HCT116 (cell line): Measurements from ENCODE around the gene CTCF. TPM values are rescaled to one million over a fixed set of nuclear protein-coding genes. Genes with fewer than 3 reads are reported as not detected.

Experiments
- ATAC-seq: fragments of 200-7000 bp; cut with Tn5 transposase; 2 replicates; pipeline ENCODE4 v1.9.1; 2020; ENCODE audit warnings: mild to moderate bottlenecking, moderate library complexity
- BruUV-seq: library from RNA; stranded (reverse); fragments of 400-500 nt; replicated peaks from 2 replicates; lab custom pipeline; 2021; lab: Mats Ljungman, UMichigan
- CTCF ChIA-PET: fragments of 300-600 bp; sonication (Branson Sonifier 250); formaldehyde crosslinking; loops from one replicate; lab custom pipeline; 2021; ENCODE audit warnings: antibody characterized with exemption; lab: Charles Lee
- POLR2A ChIA-PET: fragments of 300-600, 350-600 bp; sonication (Branson Sonifier 250); formaldehyde crosslinking; loops from one replicate; lab custom pipeline; 2021; ENCODE audit warnings: antibody characterized with exemption; lab: Charles Lee
- RAD21 ChIA-PET, 2 experiments: fragments of 300-600 bp; sonication (Branson Sonifier 250); formaldehyde crosslinking; loops; one replicate each; lab custom pipeline; 2023; ENCODE audit warnings: low total read pairs in 2 of 2; ENCODE audit not compliant: uncharacterized antibody in 2 of 2, unreplicated experiment in 2 of 2, low non-redundant PET in 1 of 2; lab: Charles Lee
- DNase-seq: peaks from one replicate; pipeline ENCODE4 v3.0.0-alpha.2; 2010; ENCODE audit warnings: low read depth, low spot score
- H2AFZ ChIP-seq: fragments of 200-600 bp; shearing (Covaris generic), sonication (generic); 2 replicates; pipeline ENCODE4 v1.6.1; 2017; ENCODE audit warnings: low read depth, mixed run types, mixed read lengths, antibody characterized with exemption, low read length; ENCODE audit not compliant: poor library complexity, severe bottlenecking
- H3K27ac ChIP-seq: 2 replicates; pipeline ENCODE4 v1.5.1; 2012; ENCODE audit warnings: low read depth, low read length
- H3K27me3 ChIP-seq: fragments of 200-600 bp; sonication (generic); 2 replicates; pipeline ENCODE4 v1.6.1; 2016; ENCODE audit warnings: mixed run types, low read length, mixed read lengths; ENCODE audit not compliant: insufficient read depth
- H3K36me3 ChIP-seq, 2 experiments: fragments of 200-500 bp in 1 of 2; fragments of 200-600 bp in 1 of 2; sonication (Bioruptor generic) in 1 of 2; sonication (generic) in 1 of 2; 2 replicates each; pipeline versions ENCODE4 v1.5.1 to v1.6.1; 2014 to 2016; ENCODE audit warnings: low read length in 2 of 2, inconsistent platforms in 1 of 2, mixed read lengths in 1 of 2, mixed run types in 1 of 2; ENCODE audit not compliant: insufficient read depth in 2 of 2, control insufficient read depth in 1 of 2
- H3K4me1 ChIP-seq, 2 experiments: fragments of 200-600 bp in 1 of 2; sonication (generic) in 1 of 2; 2 replicates each; pipeline versions ENCODE4 v1.5.1 to v1.6.1; 2012 to 2017; ENCODE audit warnings: low read length in 2 of 2, inconsistent platforms in 1 of 2, mild to moderate bottlenecking in 1 of 2, mixed read lengths in 1 of 2, mixed run types in 1 of 2, moderate library complexity in 1 of 2; ENCODE audit not compliant: insufficient read depth in 2 of 2, control insufficient read depth in 1 of 2
- H3K4me2 ChIP-seq: fragments of 200-600 bp; sonication (generic); 2 replicates; pipeline ENCODE4 v1.6.1; 2017; ENCODE audit warnings: mixed run types, low read length, mixed read lengths
- H3K4me3 ChIP-seq, 2 experiments: fragments of 200-600 bp in 1 of 2; sonication (generic) in 1 of 2; replicated peaks in 1 of 2; 2 replicates each; pipeline ENCODE4 v1.5.1; 2011 to 2016; ENCODE audit warnings: low read length in 2 of 2, control low read depth in 1 of 2, low read depth in 1 of 2, mild to moderate bottlenecking in 1 of 2, mixed read lengths in 1 of 2, mixed run types in 1 of 2
- H3K79me2 ChIP-seq: fragments of 200-600 bp; sonication (generic); 2 replicates; pipeline ENCODE4 v1.6.1; 2017; ENCODE audit warnings: mild to moderate bottlenecking, mixed run types, low read length, moderate library complexity, mixed read lengths; ENCODE audit not compliant: insufficient read depth
- H3K9ac ChIP-seq: fragments of 200-600 bp; sonication (generic); 2 replicates; pipeline ENCODE4 v1.6.1; 2016; ENCODE audit warnings: low read length, mixed read lengths
- H3K9me2 ChIP-seq: fragments of 200-600 bp; sonication (generic), shearing (Covaris generic); 2 replicates; pipeline ENCODE4 v1.6.1; 2017; ENCODE audit warnings: mixed run types, mild to moderate bottlenecking, moderate library complexity; ENCODE audit not compliant: insufficient read depth
- H3K9me3 ChIP-seq, 2 experiments: fragments of 200-500 bp in 1 of 2; fragments of 200-600 bp in 1 of 2; sonication (Bioruptor generic) in 1 of 2; sonication (generic) in 1 of 2; 2 replicates each; pipeline ENCODE4 v1.6.1; 2014 to 2017; ENCODE audit warnings: low read length in 2 of 2, mixed read lengths in 2 of 2, inconsistent platforms in 1 of 2, low read depth in 1 of 2, mild to moderate bottlenecking in 1 of 2, mixed run types in 1 of 2, moderate library complexity in 1 of 2; ENCODE audit not compliant: control insufficient read depth in 1 of 2, insufficient read depth in 1 of 2
- H4K20me1 ChIP-seq: fragments of 200-600 bp; sonication (generic), shearing (Covaris generic); 2 replicates; pipeline ENCODE4 v1.6.1; 2017; ENCODE audit warnings: mixed run types, mild to moderate bottlenecking, moderate library complexity; ENCODE audit not compliant: insufficient read depth
- CEBPB ChIP-seq: IDR thresholded peaks from 2 replicates; pipeline ENCODE4 v1.6.1; 2012; ENCODE audit warnings: low read depth
- EZH2phosphoT487 ChIP-seq: fragments of 200-600 bp; IDR thresholded peaks from 2 replicates; pipeline ENCODE4 v1.6.1; 2018; ENCODE audit warnings: antibody characterized with exemption, borderline replicate concordance
- FOSL1 ChIP-seq: IDR thresholded peaks from 2 replicates; pipeline ENCODE4 v1.6.1; 2012; ENCODE audit warnings: low read depth
- POLR2AphosphoS5 ChIP-seq: IDR thresholded peaks from 2 replicates; pipeline ENCODE4 v1.6.1; 2011; ENCODE audit warnings: mild to moderate bottlenecking, low read depth, low read length, moderate library complexity
- SRF ChIP-seq: IDR thresholded peaks from 2 replicates; pipeline ENCODE4 v1.6.1; 2012; ENCODE audit warnings: low read depth
- ZFX ChIP-seq: fragments of 450-650 bp; IDR thresholded peaks from 2 replicates; pipeline ENCODE4 v1.6.1; 2017
- ZNF274 ChIP-seq: fragments of 200-500 bp; sonication (Bioruptor generic); IDR thresholded peaks from 2 replicates; pipeline ENCODE4 v1.6.1; 2014; ENCODE audit warnings: mild to moderate bottlenecking, low read depth, low read length, inconsistent platforms
- intact Hi-C: fragments of 100-400 bp; cut with micrococcal nuclease; formaldehyde crosslinking; loops from 2 replicates; pipeline ENCODE4 v1.10.0; 2022
- total RNA-seq: library from RNA; stranded (reverse); gene quantifications from one replicate; pipeline ENCODE4 v1.2.1, GENCODE V29; 2021; ENCODE audit not compliant: unreplicated experiment
- TF ChIP-seq, protein P1 (sequence below): IDR thresholded peaks from 2 replicates; pipeline ENCODE4 v1.6.1; 2012

The CTCF gene
- total RNA-seq, 1 experiment from 2014 or later: 48.3 TPM

DNA sequence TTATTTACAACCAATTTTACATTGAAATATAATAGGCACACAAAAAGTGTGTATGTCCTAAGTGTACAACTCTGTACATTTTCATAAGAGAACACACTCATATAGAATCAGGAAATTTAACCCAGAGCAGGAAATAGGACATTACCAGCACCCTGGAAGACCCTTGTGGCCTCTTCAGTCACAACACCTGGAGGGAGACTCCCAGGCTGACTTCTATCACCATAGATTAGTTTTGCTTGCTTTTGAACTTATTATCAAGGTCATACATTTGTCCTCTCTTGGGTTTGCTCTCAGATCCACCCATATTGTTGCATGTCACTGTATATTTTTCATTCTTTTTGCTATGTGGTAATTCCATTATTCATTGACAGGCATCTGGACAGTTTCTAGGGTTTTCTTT is 27.9 kb upstream of the CTCF start:
- H3K27me3 ChIP-seq: no peaks in the 10 kb centered on the region
- intact Hi-C loops: no loop called here
- CTCF ChIA-PET: interaction anchor here (1.9 kb wide), 2 partner anchors 12 to 13 kb away, joined by 5 to 8 read pairs; no protein-coding TSS in a partner anchor
- H2AFZ ChIP-seq: no peak overlapping the region
- H3K4me1 ChIP-seq: peaks cover 6 to 22% of the 10 kb centered on the region in 2 experiments; a peak in 3 of 4 replicates
- POLR2A ChIA-PET: no interaction called here
- H3K4me2 ChIP-seq: no peak overlapping the region
- TF ChIP-seq SRF (no peak), EZH2phosphoT487 (no peak), ZFX (no peak), FOSL1 (no peak), ZNF274 (no peak), CEBPB (no peak)
- TF ChIP-seq, protein P1, sequence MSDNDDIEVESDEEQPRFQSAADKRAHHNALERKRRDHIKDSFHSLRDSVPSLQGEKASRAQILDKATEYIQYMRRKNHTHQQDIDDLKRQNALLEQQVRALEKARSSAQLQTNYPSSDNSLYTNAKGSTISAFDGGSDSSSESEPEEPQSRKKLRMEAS: no peak
- TF ChIP-seq, all 23 proteins: peak for 0
- Histone ChIP-seq H3K36me3 (no peaks in the 10 kb centered on the region; a peak in 1 of 4 replicates), H3K9me3 (no peaks in the 10 kb centered on the region), H4K20me1 (no peaks in the 10 kb centered on the region), H3K79me2 (peaks cover 43% of the 10 kb centered on the region), H3K27ac (no peak overlapping the region), H3K9ac (no peak overlapping the region), H3K4me3 (no peak overlapping the region), H3K9me2 (no peaks in the 10 kb centered on the region)
- no TSS peak for BruUV-seq
- RAD21 ChIA-PET: no interaction called here
- ATAC-seq (no peak), DNase-seq (no peak)

DNA sequence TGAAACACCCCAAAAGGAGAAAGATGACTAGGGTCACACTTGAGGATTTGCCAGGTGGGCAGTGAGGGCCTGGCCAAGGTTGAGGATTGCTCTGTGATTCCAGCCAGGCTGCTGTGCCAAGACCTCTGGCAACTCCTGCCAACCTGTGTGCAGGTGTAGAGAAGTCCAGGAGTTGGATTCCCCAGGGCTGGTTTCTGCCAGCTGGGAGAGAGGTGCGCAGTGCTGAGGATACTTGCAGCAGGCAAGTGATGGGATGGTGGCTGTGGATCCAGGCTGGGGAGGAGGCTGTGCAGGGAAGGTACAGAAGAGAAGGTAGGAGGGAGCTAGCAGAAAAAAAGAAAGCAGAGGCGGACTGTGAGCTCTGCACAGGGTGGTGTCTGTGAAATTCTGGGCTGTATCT is 27.1 kb upstream of the CTCF start:
- H3K9ac ChIP-seq: no peak overlapping the region
- H3K9me2 ChIP-seq: no peaks in the 10 kb centered on the region
- intact Hi-C loops: no loop called here
- peaks cover 6 to 14% of the 10 kb centered on the region in 2 experiments; a peak in 3 of 4 replicates for H3K4me1 ChIP-seq
- BruUV-seq: no TSS peak
- peaks cover 35% of the 10 kb centered on the region; the same call in 1 of the 2 replicates for H3K79me2 ChIP-seq
- ChIA-PET POLR2A (no interaction called here), RAD21 (no interaction called here)
- H4K20me1 ChIP-seq: no peaks in the 10 kb centered on the region
- ATAC-seq (no peak), DNase-seq (no peak)
- H3K4me3 ChIP-seq: no peak overlapping the region
- no peaks in the 10 kb centered on the region for H3K9me3 ChIP-seq
- TF ChIP-seq ZFX (no peak), ZNF274 (no peak), POLR2AphosphoS5 (no peak), CEBPB (no peak)
- TF ChIP-seq, all 23 proteins: peak for 0
- Histone ChIP-seq H3K27ac (no peak overlapping the region), H3K4me2 (no peak overlapping the region), H3K27me3 (no peaks in the 10 kb centered on the region), H3K36me3 (peaks cover 0 to 3% of the 10 kb centered on the region in 2 experiments; a peak in 1 of 4 replicates), H2AFZ (no peak overlapping the region)
- CTCF ChIA-PET: interaction anchor here (1.9 kb wide), 2 partner anchors 12 to 14 kb away, joined by 5 to 8 read pairs; no protein-coding TSS in a partner anchor
